IPS DF 6.9 (cell line): ENCODE results near the gene ARHGAP42.

Experiments used
- DNase-seq: peaks from one replicate; pipeline ENCODE4 v3.0.0-alpha.2; 2013; ENCODE audit warnings: low read depth, low spot score
- H3K27ac ChIP-seq: one replicate; pipeline ENCODE4 v1.5.1; 2013; ENCODE audit warnings: low read length, control low read depth
- H3K27me3 ChIP-seq: 2 replicates; pipeline ENCODE4 v1.6.1; 2013; ENCODE audit warnings: mild to moderate bottlenecking, low read length; ENCODE audit not compliant: control insufficient read depth, insufficient read depth
- H3K36me3 ChIP-seq: 2 replicates; pipeline ENCODE4 v1.6.1; 2013; ENCODE audit warnings: low read length; ENCODE audit not compliant: control insufficient read depth, insufficient read depth
- H3K4me1 ChIP-seq: 2 replicates; pipeline ENCODE4 v1.6.1; 2013; ENCODE audit warnings: low read length; ENCODE audit not compliant: control insufficient read depth, insufficient read depth
- H3K4me3 ChIP-seq: 2 replicates; pipeline ENCODE4 v1.5.1; 2013; ENCODE audit warnings: mild to moderate bottlenecking, low read length
- H3K9me3 ChIP-seq: 2 replicates; pipeline ENCODE4 v1.6.1; 2013; ENCODE audit warnings: low read length, inconsistent platforms; ENCODE audit not compliant: control insufficient read depth, insufficient read depth
- WGBS: extraction: QIAGEN DNeasy Blood & Tissue Kit; methylation state at CpG from one replicate; pipeline ENCODE4 v1.1.7; 2013; ENCODE audit warnings: mixed read lengths, missing lambda C conversion rate; ENCODE audit not compliant: insufficient read length, insufficient coverage; 5-methylcytosine and 5-hydroxymethylcytosine counted together

ARHGAP42 gene

DNA sequence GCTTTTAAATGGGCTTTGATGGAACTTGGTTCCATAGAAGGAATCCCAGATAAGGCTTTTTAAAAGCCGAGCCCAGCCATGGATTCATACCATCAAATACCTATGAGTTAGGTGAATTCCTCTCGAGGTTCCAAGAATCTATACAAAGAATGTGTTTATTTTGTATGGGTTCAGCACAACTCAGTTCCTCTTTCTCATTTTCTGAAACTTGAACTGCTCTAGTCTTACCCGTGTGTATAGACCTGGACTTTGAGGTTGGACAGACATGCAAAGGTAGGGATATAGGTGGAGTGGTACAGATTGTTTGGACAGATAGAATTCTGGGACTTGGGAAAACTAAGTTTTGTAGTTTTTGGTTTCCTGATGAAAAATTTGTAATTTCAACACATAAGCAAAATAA is 344.6 kb downstream of the ARHGAP42 start:
- DNase-seq: no peak
- no peaks in the 10 kb centered on the region for H3K4me1 ChIP-seq
- no peaks in the 10 kb centered on the region for H3K27me3 ChIP-seq
- H3K4me3 ChIP-seq: no peak overlapping the region
- H3K27ac ChIP-seq: no peak overlapping the region
- no peaks in the 10 kb centered on the region for H3K9me3 ChIP-seq
- no CpG with 5 or more reads among the region's 3 CpGs for WGBS
- no peaks in the 10 kb centered on the region for H3K36me3 ChIP-seq

- Histone ChIP-seq H3K27me3 (no peaks in the 10 kb centered on the region), H3K4me1 (no peaks in the 10 kb centered on the region), H3K9me3 (no peaks in the 10 kb centered on the region), H3K27ac (no peak overlapping the region), H3K4me3 (no peak overlapping the region), H3K36me3 (no peaks in the 10 kb centered on the region)
- no peak for DNase-seq
Observed at GRCh38 chr11:101032991-101033390, 345.9 kb downstream of the ARHGAP42 start.

GRCh38 chr11:101034076-101034475 is 347.0 kb downstream of the ARHGAP42 start:
- H3K27ac ChIP-seq: no peak overlapping the region
- no peaks in the 10 kb centered on the region for H3K4me1 ChIP-seq
- no peaks in the 10 kb centered on the region for H3K36me3 ChIP-seq
- no peak for DNase-seq
- H3K4me3 ChIP-seq: no peak overlapping the region
- WGBS: no CpG with 5 or more reads among the region's 4 CpGs
- H3K27me3 ChIP-seq: no peaks in the 10 kb centered on the region
- H3K9me3 ChIP-seq: no peaks in the 10 kb centered on the region

GRCh38 chr11:101035872-101036271 is 348.8 kb downstream of the ARHGAP42 start:
- Histone ChIP-seq H3K4me1 (no peaks in the 10 kb centered on the region), H3K27me3 (no peaks in the 10 kb centered on the region), H3K9me3 (no peaks in the 10 kb centered on the region), H3K36me3 (no peaks in the 10 kb centered on the region), H3K27ac (no peak overlapping the region), H3K4me3 (no peak overlapping the region)
- no peak for DNase-seq
- no CpG with 5 or more reads among the region's 1 CpG for WGBS
